Right ventricle myocardium inferior (tissue), 1 donor: Measurements from ENCODE around the gene NDUFA5. TPM values are rescaled to one million over a fixed set of nuclear protein-coding genes. Genes with fewer than 3 reads are reported as not detected.
"Not testable (repeated sequence)": the region's sequence is repeated elsewhere in the genome, so short reads cannot be mapped to it uniquely, and the experiment has no call there.

ENCODE experiments used
- ATAC-seq: fragments of 200-7000 bp; cut with Tn5 transposase; one replicate; pipeline ENCODE4 v1.9.1; 2020; ENCODE audit warnings: mild to moderate bottlenecking, moderate library complexity
- DNase-seq: peaks from one replicate; pipeline ENCODE4 v3.0.0; 2021; ENCODE audit errors: missing footprints
- intact Hi-C: fragments of 100-400 bp; cut with DNase I; formaldehyde crosslinking; loops from one replicate; pipeline ENCODE4 v1.11.0; 2022
- total RNA-seq: library from RNA; stranded (reverse); fragmentation: NEBNext Ultra II Directional; extraction: Animal tissue kit (Norgen Biotek cat#: 25700); gene quantifications from one replicate; pipeline ENCODE4 v1.2.1, GENCODE V29; 2021
- donor health status: DM: no; HTN: yes; CAD: no; lungs with severe emphysema.

NDUFA5 gene
- total RNA-seq, 1 donor from 2014 or later, result 307 TPM

DNA sequence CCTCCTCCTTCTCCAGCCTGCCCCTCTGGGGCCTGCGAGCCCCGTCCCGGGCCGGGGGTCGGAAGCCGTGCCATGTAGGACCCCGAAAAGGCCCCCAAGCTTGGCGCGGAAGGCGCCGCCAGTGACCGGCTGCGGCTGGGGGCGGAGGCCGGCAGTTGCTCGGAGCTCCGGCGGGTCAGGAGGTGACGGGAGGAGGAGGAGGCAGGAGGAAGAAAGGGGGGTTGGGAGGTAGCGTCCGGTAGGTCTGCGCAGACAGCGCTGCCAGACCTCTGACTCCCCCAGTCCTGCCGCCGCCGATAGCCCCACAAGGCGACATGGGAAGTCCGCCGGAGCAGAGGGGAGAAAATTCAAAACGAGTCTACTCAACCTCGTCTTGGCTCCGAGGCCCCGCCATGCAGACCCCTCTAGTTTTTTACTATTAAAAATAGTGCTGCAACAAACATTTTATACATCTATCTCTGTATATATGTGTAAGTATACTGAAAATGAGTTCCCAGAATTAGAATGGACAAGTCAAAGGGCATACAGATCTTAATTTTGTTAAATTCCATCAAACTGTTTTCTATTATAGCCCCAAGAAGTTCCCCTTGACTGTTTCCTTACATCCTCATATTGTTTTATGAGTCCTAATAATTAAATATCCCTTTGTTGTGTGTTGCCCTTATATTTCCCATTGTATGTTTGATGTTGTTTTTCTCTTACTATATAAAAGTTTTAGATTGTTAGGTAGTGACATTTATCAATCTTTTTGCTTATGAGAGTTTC is 24.6 kb downstream of the NDUFA5 start:
- peak; percentile 41 for DNase-seq
- intact Hi-C loops, result not testable (repeated sequence)
- peak; percentile 24 for ATAC-seq

DNA sequence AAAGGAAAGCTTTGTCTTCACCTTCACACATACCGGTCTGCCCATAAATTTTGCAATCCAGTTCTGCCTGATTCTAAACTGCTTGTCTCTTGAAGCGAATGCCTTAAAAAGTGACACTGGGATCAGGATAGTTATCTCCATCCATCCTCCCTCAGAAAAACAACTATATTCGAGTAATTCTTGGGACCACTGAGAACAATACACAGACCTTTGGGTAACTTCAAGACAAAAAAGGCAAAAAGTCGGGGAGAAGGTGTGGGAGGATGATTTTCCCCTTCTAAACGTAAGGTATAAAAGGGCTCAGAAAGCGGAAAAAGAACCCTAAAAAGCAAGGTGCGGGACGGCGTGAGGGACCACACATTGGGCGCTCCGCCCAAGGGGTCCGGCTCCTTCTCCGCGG is 25.3 kb downstream of the NDUFA5 start:
- DNase-seq, ATAC-seq, intact Hi-C loops: not testable (repeated sequence)

DNA sequence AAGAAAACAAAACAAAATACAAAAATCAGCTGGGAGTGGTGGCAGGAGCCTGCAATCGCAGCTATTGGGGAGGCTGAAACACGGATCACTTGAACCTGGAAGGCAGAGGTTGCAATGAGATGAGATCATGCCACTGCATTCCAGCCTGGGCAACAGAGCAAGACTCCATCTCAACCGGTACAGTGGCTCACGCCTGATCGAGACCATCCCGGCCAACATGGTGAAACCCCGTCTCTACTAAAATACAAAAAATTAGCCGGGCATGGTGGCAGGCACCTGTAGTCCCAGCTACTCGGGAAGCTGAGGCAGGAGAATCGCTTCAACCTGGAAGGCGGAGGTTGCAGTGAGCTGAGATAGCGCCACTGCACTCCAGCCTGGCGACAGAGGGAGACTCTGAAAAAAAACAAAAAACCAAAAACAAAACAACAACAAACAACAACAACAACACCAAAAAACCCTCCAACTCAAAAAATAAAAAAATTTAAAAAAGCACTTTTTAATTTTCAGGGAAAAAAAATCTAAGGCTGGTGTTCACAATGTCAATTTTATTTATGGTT is 27.5 kb downstream of the NDUFA5 start:
- DNase-seq, intact Hi-C loops, ATAC-seq: not testable (repeated sequence)

DNA sequence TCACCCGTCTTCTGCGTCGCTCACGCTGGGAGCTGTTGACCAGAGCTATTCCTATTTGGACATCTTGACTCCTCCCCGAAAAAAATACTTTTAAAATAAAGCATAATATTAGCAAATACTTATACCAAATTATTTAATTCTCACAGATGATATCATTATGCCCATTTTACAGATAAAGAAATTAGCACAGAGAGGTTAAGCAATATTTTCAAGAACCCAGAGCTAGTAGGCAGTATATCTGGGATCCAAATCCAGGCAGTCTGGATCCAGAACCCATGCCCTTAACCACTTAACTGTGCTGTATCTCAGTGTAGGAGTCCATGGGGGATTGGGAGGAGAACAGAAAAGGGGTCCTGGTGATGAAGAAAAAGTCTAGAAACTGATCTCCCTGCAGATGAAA is 29.4 kb downstream of the NDUFA5 start:
- intact Hi-C loops, result no loop called here
- DNase-seq, result no peak

DNA sequence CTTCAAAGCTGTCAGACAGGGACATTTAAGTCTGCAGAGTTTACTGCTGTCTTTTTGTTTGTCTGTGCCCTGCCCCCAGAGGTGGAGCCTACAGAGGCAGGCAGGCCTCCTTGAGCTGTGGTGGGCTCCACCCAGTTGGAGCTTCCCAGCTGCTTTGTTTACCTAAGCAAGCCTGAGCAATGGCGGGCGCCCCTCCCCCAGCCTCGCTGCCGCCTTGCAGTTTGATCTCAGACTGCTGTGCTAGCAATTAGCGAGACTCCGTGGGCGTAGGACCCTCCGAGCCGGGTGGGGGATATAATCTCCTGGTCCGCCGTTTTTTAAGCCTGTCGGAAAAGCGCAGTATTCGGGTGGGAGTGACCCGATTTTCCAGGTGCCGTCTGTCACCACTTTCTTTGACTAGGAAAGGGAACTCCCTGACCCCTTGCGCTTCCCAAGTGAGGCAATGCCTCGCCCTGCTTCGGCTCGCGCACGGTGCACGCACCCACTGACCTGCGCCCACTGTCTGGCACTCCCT is 29.8 kb downstream of the NDUFA5 start:
- DNase-seq, ATAC-seq, intact Hi-C loops: not testable (repeated sequence)

More for the DNA sequence above, 29.4 kb downstream of the NDUFA5 start:
- ATAC-seq, result no peak

DNA sequence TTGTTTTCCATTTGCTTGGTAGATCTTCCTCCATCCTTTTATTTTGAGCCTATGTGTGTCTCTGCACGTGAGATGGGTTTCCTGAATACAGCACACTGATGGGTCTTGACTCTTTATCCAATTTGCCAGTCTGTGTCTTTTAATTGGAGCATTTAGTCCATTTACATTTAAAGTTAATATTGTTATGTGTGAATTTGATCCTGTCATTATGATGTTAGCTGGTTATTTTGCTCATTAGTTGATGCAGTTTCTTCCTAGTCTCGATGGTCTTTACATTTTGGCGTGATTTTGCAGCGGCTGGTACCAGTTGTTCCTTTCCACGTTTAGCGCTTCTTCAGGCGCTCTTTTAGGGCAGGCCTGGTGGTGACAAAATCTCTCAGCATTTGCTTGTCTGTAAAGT is 31.1 kb downstream of the NDUFA5 start:
- ATAC-seq, intact Hi-C loops, DNase-seq: not testable (repeated sequence)

DNA sequence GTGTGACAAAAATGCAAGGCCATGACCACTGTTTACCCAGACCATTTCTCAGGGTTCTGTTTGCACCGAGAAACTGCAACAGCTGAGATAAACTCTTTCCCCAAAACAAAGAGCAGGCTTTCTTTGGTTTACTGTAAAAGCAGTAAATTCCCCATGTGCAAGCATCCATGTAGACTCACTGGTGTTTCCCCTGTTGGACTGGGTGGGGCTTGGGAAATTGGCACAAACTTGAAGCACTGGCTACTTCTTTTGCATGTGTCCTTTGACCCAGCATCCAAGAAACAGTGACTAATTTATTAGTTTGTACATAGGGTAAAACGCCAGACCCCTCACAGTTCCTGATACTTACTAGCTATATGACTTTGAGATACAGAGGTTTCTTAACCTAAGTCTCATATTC is 35.6 kb downstream of the NDUFA5 start:
- DNase-seq, result no peak
- no peak for ATAC-seq
- intact Hi-C loops, result no loop called here

DNA sequence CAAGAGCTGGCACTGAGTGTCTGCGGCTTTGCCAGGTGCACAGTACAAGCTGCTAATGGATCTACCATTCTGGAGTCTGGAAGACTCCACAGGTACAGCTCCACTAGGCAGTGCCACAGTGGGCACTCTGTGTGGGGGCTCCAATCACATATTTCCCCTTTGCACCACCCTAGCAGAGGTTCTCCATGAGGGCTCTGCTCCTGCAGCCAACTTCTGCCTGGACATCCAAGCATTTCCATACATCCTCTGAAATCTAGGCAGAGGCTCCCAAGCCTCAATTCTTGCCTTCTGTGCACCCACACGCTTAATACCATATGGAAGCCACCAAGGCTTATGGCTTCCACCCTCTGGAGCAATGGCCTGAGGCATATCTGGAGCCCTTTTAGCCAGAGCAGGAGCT is 52.4 kb downstream of the NDUFA5 start:
- intact Hi-C loops, result no loop called here
- DNase-seq, result no peak
- ATAC-seq, result no peak

DNA sequence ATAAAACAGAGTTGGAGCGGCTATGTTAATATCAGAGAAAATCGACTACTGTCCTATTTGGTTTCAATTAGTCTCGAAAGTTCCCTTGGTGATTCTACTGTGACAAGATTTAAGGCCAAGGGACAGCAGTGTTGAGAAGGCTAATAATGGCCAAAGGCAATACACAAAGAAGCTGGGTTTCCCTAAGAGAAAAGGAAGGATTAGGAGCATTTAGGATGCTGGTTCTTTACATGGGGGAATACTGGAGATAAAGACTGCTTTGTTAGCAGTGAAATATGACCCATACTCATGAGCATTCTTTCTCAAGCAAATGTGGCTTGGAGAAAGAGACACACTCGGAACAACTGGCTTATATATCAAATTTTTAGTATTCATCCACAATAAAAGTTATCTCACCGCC is 55.4 kb downstream of the NDUFA5 start:
- intact Hi-C loops, result no loop called here
- ATAC-seq (no peak), DNase-seq (no peak)

DNA sequence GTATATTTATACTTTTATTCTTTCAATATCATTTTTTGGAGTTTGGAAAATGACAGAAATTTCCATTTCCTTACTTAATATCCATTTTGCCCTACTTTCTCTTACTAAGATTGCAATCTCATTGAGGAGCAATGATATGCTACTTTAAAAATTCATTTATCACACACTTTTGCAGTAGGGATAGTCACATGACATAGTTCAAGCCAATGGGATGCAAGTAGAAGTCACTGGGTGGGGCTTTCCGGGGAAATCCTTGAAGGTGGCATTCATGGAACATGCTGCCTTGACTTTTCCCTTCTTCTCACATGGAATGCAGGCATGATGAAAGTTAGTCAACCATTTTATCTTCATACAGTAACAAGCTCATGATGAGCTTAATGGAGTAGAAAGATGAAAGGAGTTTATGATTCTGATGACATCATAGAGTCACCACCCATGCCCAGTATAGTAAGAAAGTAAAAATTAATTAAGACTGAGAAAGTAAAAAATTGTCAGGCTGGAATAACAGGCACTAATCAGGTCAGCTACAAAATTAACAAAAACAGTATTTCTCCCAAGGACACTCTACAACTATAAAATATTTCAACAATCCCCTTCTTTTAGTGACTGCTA is 56.6 kb downstream of the NDUFA5 start:
- ATAC-seq (no peak), DNase-seq (no peak)
- intact Hi-C loops, result no loop called here

DNA sequence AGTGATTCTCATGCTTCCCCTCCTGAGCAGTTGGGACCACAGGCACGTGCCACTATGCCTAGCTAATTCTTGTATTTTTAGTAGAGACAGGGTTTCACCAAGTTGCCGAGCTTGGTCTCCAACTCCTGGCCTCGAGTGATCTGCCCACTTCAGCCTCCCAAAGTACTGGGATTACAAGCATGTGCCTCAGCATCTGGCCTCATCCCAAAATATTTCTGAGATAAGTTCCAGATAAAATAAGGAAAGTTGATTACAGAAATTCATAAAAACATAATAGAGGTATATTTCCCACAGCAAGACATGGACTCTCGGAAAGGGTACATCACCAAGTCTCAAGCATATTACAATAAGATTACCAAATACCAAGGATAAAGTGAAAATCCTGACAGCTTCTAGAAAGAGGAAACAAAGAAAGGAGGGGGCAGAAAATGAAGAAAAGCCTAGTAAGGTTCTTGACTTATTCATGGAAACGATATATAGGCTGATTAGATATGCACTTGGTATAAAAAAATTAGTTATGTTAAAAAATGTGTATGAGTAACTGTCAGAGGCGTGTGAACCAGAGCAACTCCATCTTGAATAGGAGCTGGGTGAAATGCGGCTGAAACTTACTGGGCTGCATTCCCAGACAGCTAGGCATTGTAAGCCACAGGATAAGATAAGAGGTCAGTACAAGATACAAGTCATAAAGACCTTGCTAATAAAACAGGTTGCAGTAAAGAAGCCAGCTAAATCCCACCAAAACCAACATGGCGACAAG is 58.2 kb downstream of the NDUFA5 start:
- DNase-seq, result no peak
- ATAC-seq, result no peak
- intact Hi-C loops, result loop anchor here (10.0 kb wide), 1 partner anchor 375 kb away; no protein-coding TSS in a partner anchor

DNA sequence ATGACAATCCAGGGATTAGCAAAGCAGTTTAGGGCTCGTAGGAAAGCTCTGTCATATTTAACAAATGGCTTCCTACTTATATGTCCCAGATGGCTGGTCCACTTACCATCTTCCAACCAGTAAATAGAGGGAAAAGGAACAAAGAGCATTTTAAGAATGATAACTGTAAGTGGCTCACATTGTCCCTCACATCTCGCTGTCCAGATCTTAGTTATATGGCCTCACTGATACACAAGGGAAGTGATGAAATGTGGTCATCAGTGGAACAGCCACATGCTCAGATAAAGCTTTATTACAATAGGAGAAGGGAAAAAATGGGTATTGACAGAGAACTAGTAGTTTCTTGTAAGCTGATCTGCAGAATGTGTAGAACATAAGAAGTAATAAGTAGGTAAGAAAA is 59.0 kb downstream of the NDUFA5 start:
- intact Hi-C loops, result loop anchor here (10.0 kb wide), 1 partner anchor 376 kb away; no protein-coding TSS in a partner anchor
- DNase-seq (no peak), ATAC-seq (no peak)

DNA sequence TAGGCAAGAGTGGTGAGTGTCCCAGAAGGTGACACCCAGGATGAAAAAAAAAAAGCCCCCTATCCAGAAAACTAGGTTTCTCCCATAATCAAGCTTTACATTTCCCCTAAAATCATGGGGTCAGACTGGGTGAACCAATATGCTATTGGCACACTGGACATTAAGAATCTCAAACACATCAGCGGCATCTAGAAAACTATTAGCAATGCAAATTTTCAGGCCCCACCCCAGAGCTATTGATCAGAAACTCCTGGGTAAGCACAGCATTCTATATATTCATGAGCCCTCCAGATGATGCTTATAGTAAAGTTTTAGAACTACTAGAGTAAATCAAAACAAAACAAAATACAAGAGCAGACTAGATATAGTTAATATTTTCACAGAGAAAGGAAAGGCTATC is 59.6 kb downstream of the NDUFA5 start:
- ATAC-seq (no peak), DNase-seq (no peak)
- intact Hi-C loops, result loop anchor here (10.0 kb wide), 1 partner anchor 377 kb away; no protein-coding TSS in a partner anchor

DNA sequence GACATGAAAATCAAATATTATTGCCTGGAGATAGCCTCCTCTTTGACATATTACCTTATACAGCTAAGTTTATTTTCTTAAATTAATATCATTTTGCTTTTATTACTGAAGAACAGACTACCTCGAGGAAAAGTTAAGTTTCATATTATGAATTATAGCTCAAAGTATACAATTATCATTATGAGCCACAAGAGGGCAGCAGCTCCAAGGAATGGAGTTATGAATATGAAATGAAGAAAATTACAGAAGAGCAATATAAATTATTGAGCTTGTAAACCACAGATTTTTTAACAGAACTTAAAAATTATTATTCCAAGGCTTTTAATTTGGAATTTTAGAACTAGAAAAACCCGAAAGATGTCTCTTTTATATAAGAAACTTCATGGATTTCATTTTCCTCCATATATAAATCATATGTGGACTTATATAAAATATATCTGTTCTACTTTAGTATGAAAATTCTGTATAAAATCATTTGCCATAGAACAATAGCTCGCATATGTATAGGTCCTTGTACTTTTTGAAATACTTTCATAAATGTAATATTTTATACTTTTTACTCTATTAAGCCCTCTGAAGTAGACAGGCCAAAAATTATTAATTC is 63.3 kb downstream of the NDUFA5 start:
- no peak for DNase-seq
- intact Hi-C loops, result loop anchor here (5.0 to 10.0 kb wide), 2 partner anchors 43 to 381 kb away; no protein-coding TSS in a partner anchor
- no peak for ATAC-seq

DNA sequence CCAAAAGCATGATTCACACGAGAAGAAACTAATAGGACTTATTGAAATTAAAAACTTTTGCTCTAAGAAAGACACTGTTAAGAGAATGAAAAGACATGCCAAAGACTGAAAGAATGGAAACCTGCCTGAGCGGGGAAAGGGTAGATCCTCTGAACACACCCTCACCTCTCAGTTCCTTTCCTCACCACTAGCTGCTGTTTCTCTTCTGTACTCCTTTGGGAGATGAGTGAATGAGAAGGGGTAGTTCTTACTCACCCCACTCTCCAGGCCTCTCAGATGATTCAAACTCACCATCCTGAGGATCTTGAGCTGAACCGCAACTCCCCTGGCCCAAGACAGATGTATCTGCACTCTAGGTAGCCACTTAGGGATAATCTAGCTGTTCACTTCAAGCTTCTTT is 65.1 kb downstream of the NDUFA5 start:
- DNase-seq (no peak), ATAC-seq (no peak)
- intact Hi-C loops, result loop anchor here (5.0 to 10.0 kb wide), 2 partner anchors 45 to 382 kb away; no protein-coding TSS in a partner anchor
